Heart right ventricle (tissue), 16 donors: Measurements from ENCODE around the gene SULT1A2. TPM values are rescaled to one million over a fixed set of nuclear protein-coding genes. Genes with fewer than 3 reads are reported as not detected.

Experiments used
- ATAC-seq, 8 donors: fragments of 200-7000 bp; cut with Tn5 transposase; one replicate each; pipeline ENCODE4 v1.9.1; 2020; ENCODE audit warnings: mild to moderate bottlenecking in 8 of 8, moderate library complexity in 8 of 8, moderate number of reproducible peaks in 1 of 8
- DNase-seq, 2 donors: peaks; one replicate each; pipeline ENCODE4 v3.0.0-alpha.2; 2020
- H3K27ac ChIP-seq, 10 donors: fragments of 200-600 bp; sonication (generic) in 2 of 10; one replicate each; pipeline versions ENCODE4 v1.5.0 to v1.8.0; 2020 to 2022; ENCODE audit warnings: mild to moderate bottlenecking in 3 of 10
- H3K27me3 ChIP-seq, 7 donors: fragments of 200-600 bp; one replicate each; pipeline ENCODE4 v1.8.0; 2021 to 2022; ENCODE audit warnings: mild to moderate bottlenecking in 2 of 7
- H3K36me3 ChIP-seq, 9 donors: fragments of 200-600 bp; sonication (generic) in 1 of 9; one replicate each; pipeline versions ENCODE4 v1.5.0 to v1.8.0; 2020 to 2022; ENCODE audit warnings: mild to moderate bottlenecking in 2 of 9
- H3K4me1 ChIP-seq, 9 donors: fragments of 200-600 bp; sonication (generic) in 1 of 9; one replicate each; pipeline versions ENCODE4 v1.5.0 to v1.8.0; 2020 to 2022; ENCODE audit warnings: mild to moderate bottlenecking in 4 of 9
- H3K4me3 ChIP-seq, 10 donors: fragments of 200-600 bp; sonication (generic) in 2 of 10; one replicate each; pipeline versions ENCODE4 v1.5.0 to v1.8.0; 2020 to 2022; ENCODE audit warnings: mild to moderate bottlenecking in 7 of 10, moderate library complexity in 2 of 10
- H3K9me3 ChIP-seq, 11 donors: fragments of 200-600 bp in 10 of 11; sonication (generic) in 2 of 11; one replicate each; pipeline versions ENCODE4 v1.5.0 to v1.8.0; 2013 to 2022; ENCODE audit warnings: mild to moderate bottlenecking in 2 of 11, control low read depth in 1 of 11, moderate library complexity in 1 of 11
- CTCF ChIP-seq, 9 donors: fragments of 200-600 bp; sonication (generic) in 2 of 9; IDR thresholded peaks; one replicate each; pipeline versions ENCODE4 v1.5.0 to v1.8.0; 2021 to 2022; ENCODE audit warnings: antibody characterized with exemption in 9 of 9, mild to moderate bottlenecking in 5 of 9, moderate library complexity in 1 of 9
- WGBS, 2 donors: extraction: QIAGEN DNeasy Blood & Tissue Kit; methylation state at CpG; one replicate each; pipeline ENCODE4 v1.1.7; 2013; ENCODE audit warnings: inconsistent platforms in 1 of 2; 5-methylcytosine and 5-hydroxymethylcytosine counted together
- intact Hi-C, 10 donors: fragments of 100-400 bp; cut with DNase I; formaldehyde crosslinking; loops; one replicate each; pipeline versions ENCODE4 v1.11.1 to v1.14.2; 2022
- polyA plus RNA-seq, 2 donors: library from polyadenylated mRNA; stranded (reverse); fragments of 200-250 nt; gene quantifications; one replicate each; pipeline ENCODE4 v1.2.3, GENCODE V29; 2013
- total RNA-seq, 10 donors: library from RNA; stranded (reverse); fragmentation: NEBNext Ultra II Directional in 3 of 10; extraction: Animal tissue kit (Norgen Biotek cat#: 25700) in 3 of 10; gene quantifications; one replicate each; pipeline versions ENCODE4 v1.2.1 to v1.2.4, GENCODE V29; 2021 to 2023
- donor health status: Arrhythmogenic right ventricular cardiomyopathy.
- donor health status: ischemic (EF 13 %, LVEDD 7.1; RV severe dilation, severe dysfunction).
- donor health status: healthy with polysubstance abuse.
- donor health status: DM: no; HTN: yes; CAD: no.
- donor health status: DM: no; HTN: no; CAD: no.
- donor health status: ischemic (EF 25% LVEDD 6.9; RV normal size, moderate dysfunction).
- donor health status: ischemic (EF 25% LVEDD 5.7; RV mildly dilated, moderate dysfunction).
- donor health status: healthy.
- donor health status: DM: yes; HTN: yes; CAD: no.
- donor health status: Ischemic cardiomyopathy.
- donor health status: ischemic (EF 35%, LVEDD 5.7; RV mildly dilated, moderate dysfunction).
- donor health status: nonischemic (EF 11% LVEDD 7.7; RV severe dilation, severe dysfunction).
- donor health status: DM: yes; HTN: yes; CAD: no.
- donor health status: PGD.
- donor health status: ischemic (EF 29% LVEDD 5.4; RV normal size, mild dysfunction).
- donor health status: nonischemic (EF 23%, LVEDD 6.1; RV moderate dilation, normal function).

Gene SULT1A2
- total and polyA plus RNA-seq, 12 donors, result 0.24 to 1.7 (median 0.64) TPM

- DNase-seq, result no peak
- ATAC-seq, result no peak
- peaks cover 0 to 67% (median 39%) of the 10 kb centered on the region in 9 donors for H3K36me3 ChIP-seq
- no peak overlapping the region for H3K27ac ChIP-seq
- no peaks in the 10 kb centered on the region for H3K4me1 ChIP-seq
- H3K27me3 ChIP-seq, result no peaks in the 10 kb centered on the region
- no peak for TF ChIP-seq CTCF (IDR thresholded peaks at IDR 0.05)
- no peaks in the 10 kb centered on the region for H3K9me3 ChIP-seq
- H3K4me3 ChIP-seq, result no peak overlapping the region
- intact Hi-C loops, result no loop called here
- 93 to 94% methylated on average over 22 of the region's 22 CpGs for WGBS, 2 donors
Measured at GRCh38 chr16:28590384-28591340, 6.2 kb downstream of the SULT1A2 start.

DNA sequence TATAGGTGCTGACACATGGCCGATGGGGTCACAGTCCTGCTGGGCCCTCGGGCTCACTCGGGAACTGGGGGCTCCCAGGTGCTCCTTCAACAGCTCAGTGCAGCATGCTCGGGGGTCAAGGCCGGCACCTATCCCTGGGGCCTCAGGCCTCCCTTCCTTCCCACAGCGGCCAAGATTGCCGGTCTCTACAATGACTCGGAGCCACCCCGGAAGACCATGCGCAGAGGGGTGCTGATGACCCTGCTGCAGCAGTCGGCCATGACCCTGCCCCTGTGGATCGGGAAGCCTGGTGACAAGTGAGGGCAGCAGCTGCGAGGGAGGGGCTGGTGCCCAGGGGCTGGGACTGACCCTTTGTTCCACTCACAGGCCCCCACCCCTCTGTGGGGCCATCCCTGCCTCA is 6.9 kb downstream of the SULT1A2 start:
- intact Hi-C loops, result no loop called here
- ATAC-seq, result no peak
- WGBS, 2 donors, result 95 to 96% methylated on average over 11 to 13 of the region's 13 CpGs
- no peak for DNase-seq
- no peaks in the 10 kb centered on the region for H3K27me3 ChIP-seq
- TF ChIP-seq CTCF (IDR thresholded peaks at IDR 0.05), result no peak
- no peaks in the 10 kb centered on the region for H3K9me3 ChIP-seq
- no peak overlapping the region for H3K4me3 ChIP-seq
- H3K4me1 ChIP-seq, result no peaks in the 10 kb centered on the region
- H3K27ac ChIP-seq, result no peak overlapping the region
- peaks cover 0 to 75% (median 42%) of the 10 kb centered on the region in 9 donors for H3K36me3 ChIP-seq

- Histone ChIP-seq H3K4me1 (no peaks in the 10 kb centered on the region), H3K36me3 (peaks cover 0 to 83% (median 42%) of the 10 kb centered on the region in 9 donors), H3K27me3 (no peaks in the 10 kb centered on the region), H3K27ac (no peak overlapping the region), H3K4me3 (no peak overlapping the region), H3K9me3 (no peaks in the 10 kb centered on the region)
- intact Hi-C loops, result no loop called here
- TF ChIP-seq CTCF (IDR thresholded peaks at IDR 0.05), result no peak
- DNase-seq, result no peak
- WGBS, 2 donors, result 96% methylated on average over 8 of the region's 8 CpGs
- ATAC-seq, result no peak
Measured at GRCh38 chr16:28589069-28589468, 7.8 kb downstream of the SULT1A2 start.

GRCh38 chr16:28587386-28587785 is 9.5 kb downstream of the SULT1A2 start:
- Histone ChIP-seq H3K27me3 (no peaks in the 10 kb centered on the region), H3K27ac (no peak overlapping the region), H3K9me3 (no peaks in the 10 kb centered on the region), H3K4me3 (no peak overlapping the region), H3K36me3 (peaks cover 0 to 97% (median 48%) of the 10 kb centered on the region in 9 donors), H3K4me1 (no peaks in the 10 kb centered on the region)
- DNase-seq (no peak), ATAC-seq (no peak)
- intact Hi-C loops, result no loop called here
- TF ChIP-seq CTCF (IDR thresholded peaks at IDR 0.05), result no peak
- 82 to 85% methylated on average over 8 of the region's 8 CpGs for WGBS, 2 donors
